ENCODE measurements around the gene GNAQ.
A peak's percentile ranks its signal among the peaks of the same experiment; 100 is the strongest.

The GNAQ gene

DNA sequence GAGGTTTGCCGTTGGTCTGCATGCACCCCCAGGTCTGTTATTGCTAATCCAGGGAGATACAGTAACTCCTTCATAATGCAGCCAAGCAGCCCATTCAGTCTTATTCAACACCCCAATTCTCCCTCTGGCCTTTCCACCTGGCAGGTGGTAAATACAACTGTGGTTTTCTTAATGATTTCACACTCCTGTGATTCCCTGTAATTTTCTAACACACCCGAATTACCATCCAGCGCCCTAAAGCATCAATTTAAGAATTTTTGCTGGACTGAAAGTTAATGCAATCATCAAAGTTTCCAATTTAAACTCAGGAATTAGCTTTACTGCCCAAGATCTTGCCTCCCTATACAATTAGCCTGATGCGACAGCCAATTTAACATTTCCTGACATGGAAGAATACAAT is 62.5 kb downstream of the GNAQ start:
- no peak for DNase-seq

DNA sequence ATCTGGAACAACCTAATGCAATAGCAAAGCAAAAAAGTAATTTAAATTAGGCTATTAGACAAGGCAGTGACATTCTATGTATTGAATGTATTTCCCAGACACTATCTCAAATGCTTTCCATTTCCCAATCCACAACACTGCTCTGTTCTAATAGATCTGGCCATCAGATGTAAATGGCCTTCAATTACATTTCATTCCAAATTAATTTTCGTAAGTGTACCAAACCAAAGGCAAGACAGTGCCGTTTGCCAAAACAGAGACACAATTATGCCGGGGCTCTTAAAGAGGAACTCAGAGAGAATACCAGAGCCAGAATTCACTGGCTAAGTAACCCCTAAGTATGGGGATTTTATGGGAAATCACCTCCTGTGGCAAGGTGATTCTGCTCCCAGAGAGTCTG is 63.1 kb downstream of the GNAQ start:
- DNase-seq: no peak

DNA sequence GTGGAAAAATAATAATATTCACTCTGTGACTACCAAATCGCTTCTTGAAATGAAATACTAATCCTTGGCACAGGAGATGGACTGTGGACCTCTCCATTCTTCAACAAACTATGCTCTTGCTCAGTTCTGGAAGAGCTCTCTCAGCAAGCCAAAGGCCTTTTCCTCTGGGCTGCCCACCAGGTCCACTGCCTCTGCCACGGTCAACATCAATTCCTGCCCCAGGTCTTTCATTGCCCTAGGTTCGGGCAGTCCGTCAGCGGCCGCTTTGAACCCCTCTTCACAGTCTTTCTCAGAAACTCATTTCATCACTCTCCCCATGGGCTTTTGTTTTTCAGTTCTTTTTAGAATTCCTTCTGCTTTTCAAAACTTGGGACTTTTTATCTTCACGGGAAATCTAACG is 64.9 kb downstream of the GNAQ start:
- no peak for DNase-seq

DNA sequence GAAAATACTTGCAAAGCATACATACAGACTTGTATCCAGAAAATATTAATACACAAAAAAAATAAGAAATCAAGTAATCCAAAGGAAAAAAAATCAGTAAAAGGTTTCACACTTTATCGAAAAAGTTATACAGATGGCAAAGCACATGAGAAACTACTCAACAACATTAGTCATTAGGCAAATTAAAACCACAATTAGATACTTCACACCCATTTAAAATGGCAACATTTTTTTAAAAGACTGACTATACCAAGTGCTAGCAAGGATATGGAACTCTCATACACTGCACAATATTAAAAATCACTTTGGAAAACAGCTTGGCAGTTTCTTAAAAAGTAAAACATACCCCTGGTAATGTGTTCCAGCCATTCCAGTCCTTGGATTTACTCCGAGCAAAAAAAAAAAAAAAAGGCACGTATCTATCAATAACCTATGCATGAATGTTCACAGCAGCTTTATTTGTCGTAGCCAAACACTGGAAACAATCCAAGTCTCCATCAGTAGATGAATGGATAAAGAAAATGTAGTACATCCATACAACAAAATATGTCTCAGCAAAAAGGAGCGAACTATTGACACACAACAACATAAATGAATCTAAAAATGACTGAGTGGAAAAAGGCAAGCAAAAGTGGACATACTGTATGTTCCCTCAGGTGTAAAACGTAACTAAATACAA is 66.0 kb downstream of the GNAQ start:
- DNase-seq: no peak

DNA sequence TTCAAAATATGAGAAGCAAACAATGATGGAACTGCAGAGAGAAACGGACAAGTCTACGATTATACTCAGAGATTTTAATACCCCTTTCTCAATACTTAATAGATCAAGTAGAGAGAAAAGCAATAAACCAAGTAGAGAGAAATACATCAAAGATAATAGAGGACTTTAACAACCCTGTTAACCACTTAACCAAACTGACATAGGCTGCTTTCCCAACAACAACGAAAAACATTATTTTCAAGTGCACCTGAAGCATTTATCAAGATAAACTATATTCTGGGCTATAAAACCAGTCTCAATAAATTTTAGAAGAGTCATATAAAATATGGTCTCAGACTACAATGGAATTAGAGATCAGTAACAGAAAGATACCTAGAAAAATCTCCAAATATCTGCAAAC is 67.4 kb downstream of the GNAQ start:
- DNase-seq: no peak

DNA sequence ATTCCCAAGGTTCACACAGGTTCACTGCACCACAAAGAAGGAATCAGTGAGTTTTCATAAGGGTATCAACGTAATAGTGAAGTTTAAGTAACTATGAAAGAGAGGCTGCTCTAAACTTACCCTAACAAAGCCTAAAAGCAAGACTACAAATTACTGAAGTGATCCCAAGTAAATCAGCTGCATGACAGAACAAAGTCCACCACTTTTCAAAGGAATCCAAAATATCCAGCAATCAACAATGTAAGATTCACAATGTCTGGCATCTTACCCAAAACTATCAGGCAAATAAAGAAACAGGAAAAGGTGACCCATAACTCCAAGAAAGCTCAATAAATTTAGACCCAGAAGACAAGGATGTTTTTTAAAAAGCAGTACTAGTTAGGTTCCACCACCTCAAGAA is 70.1 kb downstream of the GNAQ start:
- no peak for DNase-seq

DNA sequence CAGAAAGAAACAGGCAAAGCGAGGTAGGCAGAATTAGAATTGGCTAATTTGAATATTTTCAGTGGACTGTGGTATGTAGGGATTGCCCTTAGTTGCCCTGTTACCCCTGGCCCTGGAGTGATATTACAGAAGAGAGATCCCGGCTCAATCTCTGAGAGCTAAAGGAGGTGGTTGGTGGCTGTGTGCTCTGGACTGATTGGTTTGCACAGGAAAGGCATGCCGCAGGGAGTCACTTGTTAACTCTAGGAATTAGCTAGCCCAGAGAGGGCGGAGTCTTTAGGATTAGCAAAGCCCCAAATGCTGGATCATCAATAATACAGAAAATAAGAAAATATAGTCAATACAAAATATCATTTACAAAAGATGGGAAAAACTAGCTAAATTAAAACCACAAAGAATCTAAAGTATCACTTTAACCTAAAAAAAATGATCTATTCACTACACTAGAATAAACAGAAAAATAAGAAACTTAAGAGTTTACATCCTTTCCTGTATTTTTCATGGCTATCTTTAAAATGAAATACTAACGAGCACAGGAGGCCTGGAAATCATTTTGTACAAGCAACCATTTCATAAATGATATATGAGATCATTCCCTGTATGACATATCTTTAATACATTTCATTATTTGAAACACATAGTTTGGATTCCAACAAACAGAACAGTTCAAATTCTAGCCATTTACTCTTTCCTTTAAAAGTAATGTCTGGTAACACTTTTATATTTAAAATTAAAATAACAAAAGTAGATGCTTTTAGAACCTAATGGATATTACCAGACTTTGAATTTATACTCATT is 71.1 kb downstream of the GNAQ start:
- DNase-seq: no peak

DNA sequence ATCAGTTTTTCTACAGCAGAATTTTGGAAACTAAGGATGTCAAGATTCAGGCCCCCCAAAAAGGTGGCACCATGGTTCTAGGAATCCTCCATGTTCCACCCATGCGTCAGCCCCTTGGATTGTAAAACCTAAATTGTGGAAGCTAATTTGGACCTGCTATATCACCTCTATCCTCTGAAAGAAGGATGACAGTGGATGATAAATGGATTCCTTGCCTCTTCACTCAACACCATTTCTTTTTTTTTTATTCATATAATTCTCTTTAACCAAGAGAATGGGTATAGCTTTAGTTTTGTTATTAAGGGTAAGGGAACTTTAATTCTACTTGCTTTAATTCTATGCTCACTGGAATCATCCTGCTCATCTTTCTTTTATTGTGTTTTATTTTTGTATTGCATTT is 71.8 kb downstream of the GNAQ start:
- DNase-seq: no peak

DNA sequence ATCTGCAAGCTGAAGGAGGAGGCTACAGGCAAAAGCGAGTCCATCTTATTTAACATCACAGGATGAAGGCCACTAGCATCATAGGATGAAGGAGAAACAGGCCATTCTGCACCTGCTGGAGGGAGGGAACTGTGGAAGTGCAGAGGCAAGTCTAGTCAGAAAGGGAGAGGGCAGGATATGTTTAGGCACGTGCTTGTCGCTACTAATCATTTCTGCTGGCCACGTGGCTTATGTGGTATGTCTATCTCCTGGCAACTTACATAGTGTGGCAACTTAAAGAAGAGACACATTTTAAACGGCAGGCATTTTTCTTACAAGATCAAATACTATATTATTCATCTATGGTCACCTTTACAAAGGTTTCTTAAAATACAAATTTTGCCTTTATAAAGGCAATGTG is 74.0 kb downstream of the GNAQ start:
- peak; percentile 48 for DNase-seq

DNA sequence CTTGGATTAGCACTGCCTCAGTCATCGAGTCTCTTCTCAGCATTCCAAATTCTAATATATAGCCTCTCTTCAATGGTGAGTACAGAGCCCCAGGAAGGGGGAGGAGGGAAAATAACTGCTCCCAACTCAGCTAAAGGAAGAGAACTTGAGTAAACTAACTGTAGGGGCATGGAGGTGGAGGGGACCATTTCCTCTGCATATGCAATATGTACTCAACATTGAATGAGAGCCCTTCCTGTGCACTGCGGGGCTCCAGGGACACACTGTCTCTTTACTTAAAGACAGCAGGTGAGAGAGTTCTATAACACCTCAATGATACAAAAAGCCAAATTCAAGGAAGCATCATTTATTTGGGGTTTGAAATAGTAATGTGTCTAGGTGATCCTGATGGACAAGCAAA is 75.1 kb downstream of the GNAQ start:
- DNase-seq: no peak

DNA sequence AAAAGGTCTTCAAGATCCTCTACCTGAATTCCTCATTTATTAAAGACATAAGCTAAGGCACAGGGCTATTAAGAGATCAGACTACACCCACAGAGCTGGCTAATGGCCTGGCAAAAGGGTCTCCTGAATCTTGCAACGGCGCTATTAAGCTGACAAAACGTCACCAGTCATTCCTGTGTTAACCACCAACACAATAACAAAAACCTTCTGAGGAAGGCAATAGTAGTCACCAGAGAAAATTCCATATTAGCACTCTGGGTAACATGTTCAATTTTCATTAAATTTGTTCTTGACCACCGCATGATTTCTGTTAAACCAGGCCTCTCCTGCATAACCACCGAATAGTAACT is 77.0 kb downstream of the GNAQ start:
- DNase-seq: no peak

DNA sequence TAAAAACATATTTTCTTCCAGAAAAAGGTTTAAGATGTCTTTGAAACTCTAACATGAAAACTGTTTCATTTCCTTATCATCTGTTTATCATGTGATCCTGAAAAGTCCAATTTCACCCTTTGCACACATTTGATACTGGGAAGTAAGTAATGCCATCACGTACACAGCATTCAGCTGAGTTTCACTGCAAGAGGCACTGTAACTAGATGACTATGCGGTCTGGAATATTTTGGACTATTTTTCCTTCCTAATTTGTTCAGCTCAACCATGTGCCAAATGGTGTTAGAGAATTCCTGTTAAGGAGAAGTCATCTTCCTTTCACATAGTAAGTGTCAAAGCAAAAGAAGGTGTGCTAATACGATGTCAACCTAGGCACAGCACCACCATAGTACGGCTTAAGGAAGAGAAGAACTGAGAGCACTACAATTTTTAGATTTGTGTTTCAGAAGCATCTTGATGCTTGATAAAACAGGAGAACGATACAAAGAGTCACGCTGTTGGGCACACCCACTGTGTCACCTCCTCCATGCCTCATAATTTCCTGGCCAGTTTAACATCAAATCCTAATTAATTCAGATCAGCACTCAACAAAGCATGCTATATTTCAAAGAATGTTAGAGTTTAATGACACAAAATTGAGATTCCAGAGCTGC is 77.5 kb downstream of the GNAQ start:
- no peak for DNase-seq

DNA sequence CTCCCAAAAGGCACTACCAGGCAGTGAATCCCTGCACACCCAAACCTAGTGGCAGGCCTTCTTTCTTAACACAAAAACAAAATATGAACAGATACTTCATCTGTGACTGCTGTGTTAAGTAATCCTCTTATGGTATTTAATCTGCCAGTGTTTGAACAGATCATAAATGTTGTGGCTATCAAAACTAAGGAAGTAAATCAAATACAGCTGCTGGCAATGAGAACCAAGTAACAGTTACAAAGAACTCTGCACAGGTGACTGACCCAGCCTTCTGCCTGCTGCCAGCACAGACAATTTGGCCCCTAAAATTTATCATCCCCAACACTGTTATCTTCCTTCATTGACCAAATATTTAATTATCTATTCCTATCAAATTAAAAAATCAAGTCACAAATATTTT is 78.0 kb downstream of the GNAQ start:
- no peak for DNase-seq

DNA sequence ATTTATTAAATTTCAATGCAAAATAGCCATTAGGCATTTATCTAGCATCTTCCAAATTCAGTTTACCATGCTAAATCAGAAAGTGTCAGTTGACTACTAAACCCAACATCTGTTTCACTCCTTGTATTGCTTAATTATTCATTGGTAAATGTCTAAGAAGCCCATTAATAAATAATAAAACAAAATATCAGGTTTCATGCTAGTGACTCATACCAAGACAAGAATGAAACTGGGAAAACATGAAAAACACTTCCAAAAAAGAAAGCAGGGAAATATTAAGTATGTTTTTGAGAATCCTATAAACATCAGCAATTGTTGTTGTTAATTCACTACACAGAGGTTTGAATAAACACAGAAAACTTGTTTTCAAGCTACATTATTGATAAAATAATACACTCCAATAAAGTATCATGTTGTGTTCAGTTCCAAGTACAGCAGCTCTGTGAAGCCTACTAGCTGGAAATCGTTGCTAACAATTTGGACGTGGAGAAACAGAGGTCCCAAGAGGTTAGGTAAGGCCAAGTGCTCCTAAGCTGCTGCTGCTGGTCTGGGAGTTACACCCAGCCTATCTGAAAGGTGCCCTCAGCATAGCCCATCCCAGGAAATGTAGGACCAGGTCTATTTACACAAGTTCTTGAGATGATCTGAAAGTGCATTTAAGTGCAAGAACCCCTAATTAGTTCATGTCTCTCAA is 78.8 kb downstream of the GNAQ start:
- no peak for DNase-seq

DNA sequence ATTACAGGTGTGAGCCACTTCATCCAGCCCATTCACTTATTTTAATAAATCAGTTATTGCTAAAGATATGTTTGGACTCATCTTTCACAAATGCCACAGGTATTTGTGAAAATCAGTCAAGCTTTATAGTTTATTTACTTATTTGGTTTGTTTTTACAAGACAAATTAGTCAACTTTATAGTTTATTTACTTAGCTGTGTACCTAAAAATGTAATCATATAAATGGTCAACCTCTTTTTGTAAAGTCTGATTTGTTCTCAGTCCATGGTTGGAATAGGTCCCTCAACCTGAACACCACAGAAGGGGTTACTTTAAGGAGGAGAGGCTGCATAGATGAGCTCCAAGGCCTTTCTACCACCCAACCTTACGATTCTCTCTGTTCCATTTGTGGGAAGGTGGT is 80.2 kb downstream of the GNAQ start:
- DNase-seq: no peak

DNA sequence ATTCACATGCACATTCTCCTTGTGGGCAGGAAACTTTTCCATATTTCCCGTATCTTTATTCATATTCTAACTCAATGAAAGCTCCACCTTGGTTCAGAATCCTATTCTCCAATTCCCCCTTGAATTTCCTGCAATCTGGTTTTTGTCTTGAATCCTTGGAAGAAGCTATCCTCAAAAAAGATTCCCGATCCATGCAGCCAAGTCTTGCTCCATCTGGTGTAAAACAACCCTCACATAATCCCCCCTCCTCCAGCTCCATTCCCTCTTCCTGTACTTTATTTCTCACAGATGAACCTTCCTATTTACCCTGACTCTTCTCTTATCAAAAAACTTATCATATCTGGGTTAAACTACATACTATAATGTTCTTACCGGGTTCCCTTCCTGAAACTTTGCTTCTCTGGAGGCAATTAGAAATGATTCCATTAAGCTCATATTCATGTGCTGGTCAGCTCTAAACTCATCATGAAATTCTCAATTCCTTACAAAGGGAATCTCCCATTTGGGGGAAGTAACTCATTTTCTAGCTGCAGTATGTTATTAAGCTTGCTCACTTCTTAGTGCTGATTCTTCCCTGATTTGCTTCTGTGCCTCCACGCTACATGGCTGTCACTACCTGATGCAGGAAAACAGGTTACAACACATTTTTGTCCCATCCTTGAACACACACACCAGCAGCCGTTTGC is 81.7 kb downstream of the GNAQ start:
- no peak for DNase-seq

DNA sequence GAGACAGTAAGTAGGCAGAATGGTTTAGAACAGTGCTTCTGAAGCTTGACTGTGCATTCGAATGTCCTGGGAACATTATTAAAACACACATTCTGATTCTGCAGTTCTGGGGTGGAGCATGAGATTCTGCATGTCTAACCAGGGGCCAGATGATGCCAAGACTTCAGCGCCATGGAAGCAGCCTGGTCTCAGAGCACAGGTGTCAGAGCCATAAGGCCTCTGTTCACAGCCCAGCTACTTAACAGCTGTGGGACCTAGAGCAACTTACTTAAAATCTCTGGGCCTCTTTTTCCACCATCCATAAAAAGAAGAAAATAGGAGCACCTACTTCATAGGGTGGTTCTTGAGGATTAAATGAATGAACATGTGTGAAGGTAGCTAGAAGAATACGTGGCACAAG is 84.0 kb downstream of the GNAQ start:
- no peak for DNase-seq

DNA sequence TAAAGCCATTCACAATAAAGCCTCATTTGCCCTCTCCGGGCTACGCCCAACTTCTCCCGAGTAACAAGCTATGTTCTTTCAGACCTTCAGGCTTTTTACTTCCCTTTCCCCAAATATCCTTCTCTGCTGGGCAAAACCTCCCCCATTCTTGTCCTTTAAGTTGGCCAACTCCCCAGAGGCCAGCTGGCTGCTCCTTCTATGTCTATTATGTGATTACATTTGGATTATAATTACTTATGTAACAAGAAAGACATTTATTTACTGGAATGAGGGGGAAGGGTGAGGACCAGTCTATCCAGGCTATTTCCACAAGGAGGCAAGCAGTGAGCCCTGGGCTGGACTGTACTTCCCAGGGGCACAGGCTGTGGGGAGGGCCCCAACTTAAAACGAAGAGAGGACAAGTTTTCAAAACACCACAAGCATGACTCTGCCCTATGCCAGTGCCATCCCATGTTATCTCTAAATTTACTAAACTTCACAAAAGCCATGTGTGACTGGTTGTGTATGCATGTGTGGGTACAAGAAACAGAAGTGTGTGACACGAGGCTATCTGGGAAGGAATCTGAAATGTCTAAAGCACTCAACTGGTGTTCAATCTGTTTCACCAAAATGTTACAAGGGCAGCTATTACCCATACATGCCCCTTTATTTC is 84.5 kb downstream of the GNAQ start:
- no peak for DNase-seq

DNA sequence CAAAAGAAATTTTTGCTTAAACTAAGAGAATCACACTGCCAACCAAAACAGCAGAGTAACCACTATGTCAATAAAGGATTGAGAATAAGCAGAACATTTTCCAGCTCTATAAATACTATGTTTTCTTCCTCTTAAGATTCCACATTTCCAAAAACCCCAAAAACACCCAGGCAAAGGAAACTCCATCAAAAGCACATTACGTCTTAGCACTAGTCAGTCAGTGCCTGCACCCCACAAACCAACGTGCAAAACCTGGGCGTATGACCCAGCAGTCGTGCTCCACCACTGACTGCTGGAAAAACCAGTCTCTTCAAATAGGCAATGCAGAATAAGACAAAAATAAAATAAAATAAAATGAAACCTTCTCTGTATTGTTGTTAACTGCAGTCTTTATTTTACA is 85.3 kb downstream of the GNAQ start:
- no peak for DNase-seq

DNA sequence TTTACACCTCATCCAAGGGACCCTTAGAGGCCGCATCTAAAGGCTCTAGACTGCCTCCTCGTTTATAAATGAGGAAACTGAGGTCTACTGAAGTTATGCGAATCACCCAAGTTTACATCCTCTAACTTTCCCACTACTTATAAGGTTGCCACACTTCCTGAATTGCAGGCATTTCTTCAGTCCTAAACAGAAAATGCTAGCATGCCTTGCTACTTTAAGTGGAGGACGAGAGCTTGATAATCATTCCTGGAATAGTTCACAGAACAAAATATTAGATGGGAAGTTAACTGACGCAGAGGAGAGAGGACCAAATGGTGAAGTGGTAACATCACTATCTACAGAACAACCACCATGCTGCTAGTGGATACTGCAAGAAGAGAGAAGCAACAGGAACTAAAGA is 85.8 kb downstream of the GNAQ start:
- no peak for DNase-seq

DNA sequence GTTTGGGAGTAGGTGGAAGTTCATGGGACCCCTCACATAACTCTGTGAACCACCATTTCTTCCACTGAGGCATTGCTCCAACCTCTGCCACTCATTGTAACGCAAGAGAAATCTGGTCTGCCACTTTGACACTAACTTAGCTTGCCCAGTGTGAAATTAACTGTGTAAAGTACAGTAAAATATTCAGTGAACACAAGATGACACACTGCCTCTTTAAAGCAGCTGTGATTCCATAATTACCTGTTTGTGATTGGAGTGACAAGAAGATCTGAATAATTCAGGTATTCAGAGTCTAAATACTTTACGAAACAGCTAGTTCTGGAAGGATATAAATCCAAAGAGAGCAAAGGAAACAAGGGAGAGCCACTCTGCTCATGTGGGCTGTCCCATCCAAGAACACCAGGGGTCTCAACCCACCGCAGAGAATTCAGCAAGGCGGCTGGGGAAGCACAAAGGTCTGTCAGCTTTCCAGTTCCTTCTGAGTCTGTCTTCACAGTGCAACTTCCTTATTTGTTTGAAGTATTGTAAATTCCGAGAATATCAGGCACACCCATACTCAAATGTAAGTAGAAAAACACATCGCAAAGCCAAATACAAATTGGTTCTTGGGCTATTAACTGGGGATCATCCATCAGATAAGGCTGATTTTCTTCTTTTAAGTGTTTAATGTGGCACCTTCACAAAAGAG is 86.9 kb downstream of the GNAQ start:
- no peak for DNase-seq

DNA sequence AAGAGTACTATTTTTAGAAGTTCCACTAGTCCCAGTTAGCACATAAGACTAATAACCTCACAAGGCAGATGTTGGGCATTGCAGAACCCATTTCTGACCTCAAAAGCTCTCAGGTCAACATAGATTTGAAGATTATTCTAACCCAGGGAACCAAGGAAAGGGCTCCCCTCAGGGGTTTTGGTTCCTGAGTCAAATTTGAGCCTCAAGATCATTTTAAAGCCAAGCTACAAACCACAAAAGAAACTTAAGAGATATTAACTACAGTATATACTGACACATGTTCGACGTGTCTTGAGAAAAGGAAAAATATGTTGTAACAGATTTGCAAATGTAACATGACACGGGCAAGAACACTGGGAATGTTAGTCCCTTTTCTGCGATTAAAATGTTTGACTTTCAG is 88.6 kb downstream of the GNAQ start:
- no peak for DNase-seq
